ENCODE measurements around the gene TANC1.
A peak's percentile ranks its signal among the peaks of the same experiment; 100 is the strongest.

TANC1 gene

GRCh38 chr2:158996378-158996993 is 28.0 kb downstream of the TANC1 start:
- DNase-seq, result no peak

- peak; percentile 6 for DNase-seq
These were observed 28.8 kb downstream of the TANC1 start for GRCh38 chr2:158997037-158997790.

GRCh38 chr2:158998551-158999248 is 30.3 kb downstream of the TANC1 start:
- DNase-seq, result peak; percentile 91

- peak; percentile 46 for DNase-seq
These were observed 31.0 kb downstream of the TANC1 start for GRCh38 chr2:158999458-158999857.

GRCh38 chr2:159000072-159000471 is 31.6 kb downstream of the TANC1 start:
- DNase-seq, result no peak

- DNase-seq, result peak; percentile 31
These were observed 34.1 kb downstream of the TANC1 start for GRCh38 chr2:159002462-159003111.

- peak; percentile 56 for DNase-seq
These were observed 35.1 kb downstream of the TANC1 start for GRCh38 chr2:159003555-159003954.

GRCh38 chr2:159004849-159005248 is 36.4 kb downstream of the TANC1 start:
- no peak for DNase-seq

- no peak for DNase-seq
These were observed 41.5 kb downstream of the TANC1 start for GRCh38 chr2:159009940-159010339.

GRCh38 chr2:159010340-159010739 is 41.9 kb downstream of the TANC1 start:
- peak; percentile 5 for DNase-seq

GRCh38 chr2:159010963-159011362 is 42.5 kb downstream of the TANC1 start:
- DNase-seq, result no peak

GRCh38 chr2:159012142-159012541 is 43.7 kb downstream of the TANC1 start:
- no peak for DNase-seq

GRCh38 chr2:159013103-159013502 is 44.7 kb downstream of the TANC1 start:
- no peak for DNase-seq

- DNase-seq, result no peak
These were observed 46.7 kb downstream of the TANC1 start for GRCh38 chr2:159015174-159015573.

GRCh38 chr2:159015823-159016222 is 47.4 kb downstream of the TANC1 start:
- DNase-seq, result no peak

GRCh38 chr2:159017837-159018236 is 49.4 kb downstream of the TANC1 start:
- no peak for DNase-seq

- DNase-seq, result no peak
These were observed 50.6 kb downstream of the TANC1 start for GRCh38 chr2:159019021-159019420.

GRCh38 chr2:159022019-159022418 is 53.6 kb downstream of the TANC1 start:
- DNase-seq, result no peak

GRCh38 chr2:159026170-159026569 is 57.7 kb downstream of the TANC1 start:
- DNase-seq, result no peak

GRCh38 chr2:159028776-159029175 is 60.3 kb downstream of the TANC1 start:
- DNase-seq, result no peak

GRCh38 chr2:159029936-159030335 is 61.5 kb downstream of the TANC1 start:
- DNase-seq, result no peak

- peak; percentile 2 for DNase-seq
These were observed 62.4 kb downstream of the TANC1 start for GRCh38 chr2:159030674-159031380.

GRCh38 chr2:159032146-159032545 is 63.7 kb downstream of the TANC1 start:
- DNase-seq, result no peak
